ENCODE data around the gene NETO1.

NETO1 gene

DNA sequence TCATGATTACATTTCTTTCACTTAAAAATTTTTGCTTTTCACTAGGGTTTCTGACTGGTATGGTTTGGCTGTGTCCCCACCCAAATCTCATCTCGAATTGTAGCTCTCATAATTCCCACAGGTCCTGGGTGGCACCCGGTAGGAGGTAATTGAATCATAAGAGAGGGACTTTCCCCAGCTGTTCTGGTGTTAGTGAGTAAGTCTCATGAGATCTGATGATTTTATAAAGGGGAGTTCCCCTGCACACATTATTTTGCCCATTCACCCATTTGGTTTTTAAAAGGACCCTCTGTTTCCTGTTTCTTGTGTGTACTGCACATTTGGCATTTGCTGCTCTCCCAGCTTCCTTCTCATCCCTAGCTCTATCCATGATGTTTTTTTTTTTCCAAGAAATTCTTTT lies 27.8 kb upstream of the NETO1 start:
- no peak for DNase-seq (ENCODE audit: extremely low read depth, low read depth)
- TF ChIP-seq, protein P1, sequence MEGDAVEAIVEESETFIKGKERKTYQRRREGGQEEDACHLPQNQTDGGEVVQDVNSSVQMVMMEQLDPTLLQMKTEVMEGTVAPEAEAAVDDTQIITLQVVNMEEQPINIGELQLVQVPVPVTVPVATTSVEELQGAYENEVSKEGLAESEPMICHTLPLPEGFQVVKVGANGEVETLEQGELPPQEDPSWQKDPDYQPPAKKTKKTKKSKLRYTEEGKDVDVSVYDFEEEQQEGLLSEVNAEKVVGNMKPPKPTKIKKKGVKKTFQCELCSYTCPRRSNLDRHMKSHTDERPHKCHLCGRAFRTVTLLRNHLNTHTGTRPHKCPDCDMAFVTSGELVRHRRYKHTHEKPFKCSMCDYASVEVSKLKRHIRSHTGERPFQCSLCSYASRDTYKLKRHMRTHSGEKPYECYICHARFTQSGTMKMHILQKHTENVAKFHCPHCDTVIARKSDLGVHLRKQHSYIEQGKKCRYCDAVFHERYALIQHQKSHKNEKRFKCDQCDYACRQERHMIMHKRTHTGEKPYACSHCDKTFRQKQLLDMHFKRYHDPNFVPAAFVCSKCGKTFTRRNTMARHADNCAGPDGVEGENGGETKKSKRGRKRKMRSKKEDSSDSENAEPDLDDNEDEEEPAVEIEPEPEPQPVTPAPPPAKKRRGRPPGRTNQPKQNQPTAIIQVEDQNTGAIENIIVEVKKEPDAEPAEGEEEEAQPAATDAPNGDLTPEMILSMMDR (IDR thresholded peaks at IDR 0.05; ENCODE audit: low read depth, low read length, missing control alignments), result no peak
- no peak overlapping the region for H3K4me3 ChIP-seq (replicated peaks; ENCODE audit: low read depth, low read length)

DNA sequence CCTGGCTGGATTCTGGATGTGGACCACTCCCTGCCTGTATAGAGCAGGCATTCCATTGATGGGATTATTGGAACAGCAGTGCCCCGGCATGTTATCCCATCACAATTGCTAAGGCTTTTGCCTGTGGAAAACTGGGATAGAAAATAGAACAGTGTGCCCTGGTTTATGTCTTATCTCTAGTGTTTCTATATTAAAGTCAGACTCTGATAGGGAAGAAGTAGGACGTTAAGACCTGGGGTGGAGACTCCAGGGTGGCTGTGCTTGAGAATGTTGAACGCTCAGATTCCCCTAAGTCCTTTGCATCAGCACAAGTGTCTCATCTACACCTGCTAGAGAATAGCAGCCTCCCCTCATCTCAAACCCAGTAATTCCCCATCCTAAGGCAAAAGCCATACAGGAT lies 10.8 kb upstream of the NETO1 start:
- TF ChIP-seq, protein P1 (IDR thresholded peaks at IDR 0.05; ENCODE audit: low read depth, low read length, missing control alignments), result no peak
- H3K4me3 ChIP-seq (replicated peaks; ENCODE audit: low read depth, low read length), result no peak overlapping the region
- DNase-seq (ENCODE audit: extremely low read depth, low read depth), result no peak

DNA sequence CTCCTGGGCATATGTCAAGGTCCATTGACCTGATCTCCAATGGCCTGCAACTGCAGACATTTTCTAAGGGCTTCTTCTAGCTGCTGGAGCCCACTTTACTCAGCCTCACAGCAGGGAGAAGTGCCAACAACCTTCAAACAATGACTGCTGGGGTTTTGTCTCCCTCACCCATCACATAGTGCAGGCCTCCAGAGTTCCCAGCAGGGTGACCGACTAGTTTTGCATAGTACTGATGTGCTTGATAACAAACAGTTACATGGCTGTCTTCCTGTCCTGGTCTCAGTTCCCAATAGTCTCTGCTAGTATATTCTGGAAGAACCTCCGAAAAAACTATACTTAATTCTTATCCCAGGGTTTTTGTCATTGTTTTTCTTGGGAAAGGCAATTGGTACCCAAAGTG lies 10.4 kb upstream of the NETO1 start:
- no peak overlapping the region for H3K4me3 ChIP-seq (replicated peaks; ENCODE audit: low read depth, low read length)
- TF ChIP-seq, protein P1 (IDR thresholded peaks at IDR 0.05; ENCODE audit: low read depth, low read length, missing control alignments), result no peak
- no peak for DNase-seq (ENCODE audit: extremely low read depth, low read depth)

DNA sequence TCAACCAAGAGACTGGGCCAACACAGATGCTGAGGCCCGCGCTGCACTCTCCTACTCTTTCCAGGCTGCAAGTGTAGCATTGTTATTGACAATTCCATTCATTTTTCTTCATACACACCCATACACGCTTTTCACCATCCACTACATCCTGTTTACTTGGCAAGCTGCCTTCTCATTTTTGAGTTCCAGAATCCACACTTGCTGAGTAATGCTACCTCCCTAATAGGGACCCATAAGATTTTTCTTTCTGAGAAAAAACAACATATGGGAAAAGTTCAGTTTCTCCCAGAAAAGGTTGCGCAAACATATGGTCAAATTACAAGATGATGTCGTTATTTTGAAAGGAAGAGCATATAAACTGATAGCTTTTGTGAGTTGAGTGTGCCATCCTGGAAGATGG lies 3.3 kb upstream of the NETO1 start:
- DNase-seq (ENCODE audit: extremely low read depth, low read depth), result peak; percentile 69
- TF ChIP-seq, protein P1 (IDR thresholded peaks at IDR 0.05; ENCODE audit: low read depth, low read length, missing control alignments), result no peak
- H3K4me3 ChIP-seq (replicated peaks; ENCODE audit: low read depth, low read length), result no peak overlapping the region

DNA sequence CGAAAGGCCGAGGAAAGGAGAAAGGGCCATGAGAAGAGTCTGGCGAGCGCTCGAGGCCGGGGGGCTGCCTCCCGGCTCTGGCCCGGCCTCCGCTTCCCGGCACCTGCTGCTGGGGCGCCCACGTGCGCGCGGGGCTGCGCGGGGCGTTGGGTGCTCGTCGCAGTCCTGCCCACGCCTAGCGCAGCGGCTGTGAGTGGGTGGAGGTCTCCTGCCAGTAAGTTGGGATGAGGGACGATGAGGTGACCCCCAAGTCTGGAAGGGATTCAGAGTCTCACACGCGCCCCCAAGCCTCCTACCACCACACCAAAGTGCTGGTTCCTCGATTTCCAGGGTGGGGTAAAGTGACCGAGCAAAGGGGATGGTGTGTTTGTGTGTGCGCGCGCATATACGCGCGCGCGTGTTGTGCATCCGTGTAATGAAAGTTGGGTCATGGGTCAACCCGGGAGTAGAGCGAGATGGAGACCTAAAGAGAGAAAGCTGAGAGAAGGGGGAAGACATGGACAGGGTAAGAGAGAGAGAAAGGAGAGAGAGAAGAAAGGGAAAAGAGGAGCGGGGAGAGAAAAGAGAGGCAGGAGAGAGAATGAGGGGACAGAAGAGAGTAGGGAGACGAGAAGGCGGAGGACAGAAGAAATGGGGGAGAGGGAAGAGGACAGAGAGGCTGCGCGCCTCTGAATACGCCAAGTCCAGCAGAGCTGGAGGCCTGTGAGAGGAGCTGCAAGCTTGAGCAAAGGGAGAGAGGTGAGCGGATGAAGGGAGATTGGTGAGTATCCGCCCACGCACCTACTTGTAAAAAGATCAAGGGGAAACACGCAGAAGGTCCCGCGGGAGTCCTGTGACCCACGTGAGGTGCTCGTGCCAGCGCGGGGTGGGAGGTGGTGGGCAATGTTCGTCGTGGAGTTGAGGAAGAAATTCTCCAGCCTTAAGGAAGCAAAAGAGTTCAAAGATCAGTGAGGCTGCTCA lies 1.7 kb upstream of the NETO1 start:
- DNase-seq (ENCODE audit: extremely low read depth, low read depth), result no peak
- peak overlapping the region; percentile 58 for H3K4me3 ChIP-seq (replicated peaks; ENCODE audit: low read depth, low read length)
- TF ChIP-seq, protein P1 (IDR thresholded peaks at IDR 0.05; ENCODE audit: low read depth, low read length, missing control alignments), result no peak

DNA sequence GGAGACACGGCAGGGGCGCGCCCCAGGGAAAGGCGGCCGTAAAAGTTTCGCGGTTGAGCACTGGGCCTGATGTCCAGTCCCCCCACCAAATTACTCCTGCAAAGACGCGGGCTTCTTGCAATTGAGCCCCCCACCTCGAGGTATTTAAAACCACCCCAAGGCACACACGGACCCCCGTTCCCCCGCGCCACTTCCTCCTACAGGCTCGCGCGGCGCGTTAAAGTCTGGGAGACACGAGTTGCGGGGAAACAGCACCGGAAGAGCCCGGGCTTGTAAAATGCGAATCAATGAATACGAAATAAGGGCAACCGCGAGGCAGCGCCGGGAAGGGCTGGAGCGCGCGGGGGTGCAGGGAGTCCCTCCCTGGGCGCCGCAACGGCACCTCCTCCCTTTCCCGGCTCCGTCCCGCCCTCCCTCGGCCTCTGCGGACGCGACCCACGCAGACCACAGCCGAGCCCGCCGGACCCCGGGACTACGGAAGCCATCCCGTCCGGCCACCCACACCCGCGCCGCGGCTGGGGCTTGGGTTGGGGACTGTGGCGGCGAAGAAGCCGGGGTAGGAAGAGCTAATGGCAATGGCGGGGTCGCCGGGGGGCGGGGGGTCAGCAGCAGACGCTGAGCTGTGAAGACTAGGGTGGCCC lies 918 bp upstream of the NETO1 start:
- H3K4me3 ChIP-seq (replicated peaks; ENCODE audit: low read depth, low read length), result peak overlapping the region; percentile 58
- TF ChIP-seq, protein P1 (IDR thresholded peaks at IDR 0.05; ENCODE audit: low read depth, low read length, missing control alignments), result no peak
- no peak for DNase-seq (ENCODE audit: extremely low read depth, low read depth)

Measured in HFF-Myc (cell line).